H9 (cell line): ENCODE measurements around the gene KAZN. TPM values are rescaled to one million over a fixed set of nuclear protein-coding genes. Genes with fewer than 3 reads are reported as not detected.

Experiments
- DNase-seq: peaks from one replicate; pipeline ENCODE4 v3.0.0-alpha.2; 2017
- H2AFZ ChIP-seq: one replicate; pipeline ENCODE4 v1.6.1; 2013; ENCODE audit warnings: mild to moderate bottlenecking, low read length, control low read depth, moderate library complexity
- H2AK5ac ChIP-seq: 2 replicates; pipeline ENCODE4 v1.6.1; 2013; ENCODE audit warnings: low read length, control low read depth, mixed read lengths; ENCODE audit not compliant: insufficient read length
- H2BK120ac ChIP-seq: one replicate; pipeline ENCODE4 v1.6.1; 2013; ENCODE audit warnings: low read depth, mild to moderate bottlenecking, low read length, control low read depth, inconsistent platforms; ENCODE audit not compliant: poor library complexity, severe bottlenecking
- H2BK12ac ChIP-seq: 2 replicates; pipeline ENCODE4 v1.6.1; 2013; ENCODE audit warnings: low read length, control low read depth, mixed read lengths, low read depth; ENCODE audit not compliant: insufficient read length
- H2BK15ac ChIP-seq: 2 replicates; pipeline ENCODE4 v1.6.1; 2013; ENCODE audit warnings: low read depth, low read length, control low read depth
- H2BK20ac ChIP-seq: one replicate; pipeline ENCODE4 v1.6.1; 2013; ENCODE audit warnings: low read depth, mild to moderate bottlenecking, low read length, control low read depth, inconsistent platforms; ENCODE audit not compliant: poor library complexity, severe bottlenecking
- H2BK5ac ChIP-seq: 2 replicates; pipeline ENCODE4 v1.6.1; 2013; ENCODE audit warnings: low read length, control low read depth, mixed read lengths; ENCODE audit not compliant: insufficient read length
- H3K14ac ChIP-seq: 2 replicates; pipeline ENCODE4 v1.6.1; 2013; ENCODE audit warnings: low read length, control low read depth; ENCODE audit not compliant: insufficient read depth
- H3K18ac ChIP-seq: 2 replicates; pipeline ENCODE4 v1.6.1; 2013; ENCODE audit warnings: low read depth, mild to moderate bottlenecking, mixed read lengths, low read length, control low read depth; ENCODE audit not compliant: insufficient read length
- H3K23ac ChIP-seq: 2 replicates; pipeline ENCODE4 v1.6.1; 2013; ENCODE audit warnings: low read length, control low read depth, mixed read lengths, low read depth; ENCODE audit not compliant: insufficient read length
- H3K23me2 ChIP-seq: 2 replicates; pipeline ENCODE4 v1.6.1; 2013; ENCODE audit warnings: low read depth, mild to moderate bottlenecking, mixed read lengths, low read length, control low read depth; ENCODE audit not compliant: insufficient read length, poor library complexity, severe bottlenecking
- H3K27ac ChIP-seq: 2 replicates; pipeline ENCODE4 v1.5.1; 2013; ENCODE audit warnings: low read length, control low read depth, mixed read lengths, low read depth; ENCODE audit not compliant: insufficient read length
- H3K27me3 ChIP-seq: 2 replicates; pipeline ENCODE4 v1.6.1; 2013; ENCODE audit warnings: low read length, control low read depth, inconsistent platforms; ENCODE audit not compliant: insufficient read depth
- H3K4ac ChIP-seq: 2 replicates; pipeline ENCODE4 v1.6.1; 2013; ENCODE audit warnings: low read depth, mild to moderate bottlenecking, control low read depth, inconsistent platforms, low read length, moderate library complexity
- H3K4me1 ChIP-seq: 2 replicates; pipeline ENCODE4 v1.6.1; 2013; ENCODE audit warnings: low read length, control low read depth, inconsistent platforms; ENCODE audit not compliant: insufficient read depth
- H3K4me2 ChIP-seq: 2 replicates; pipeline ENCODE4 v1.6.1; 2013; ENCODE audit warnings: low read length, control low read depth, mixed read lengths; ENCODE audit not compliant: insufficient read length, insufficient read depth
- H3K56ac ChIP-seq: 2 replicates; pipeline ENCODE4 v1.6.1; 2013; ENCODE audit warnings: low read depth, mild to moderate bottlenecking, mixed read lengths, low read length, control low read depth; ENCODE audit not compliant: insufficient read length
- H3K79me1 ChIP-seq: 2 replicates; pipeline ENCODE4 v1.6.1; 2013; ENCODE audit warnings: low read depth, mild to moderate bottlenecking, moderate library complexity, low read length, control low read depth, inconsistent platforms; ENCODE audit not compliant: insufficient read depth, poor library complexity, severe bottlenecking
- H3K79me2 ChIP-seq: 2 replicates; pipeline ENCODE4 v1.6.1; 2013; ENCODE audit warnings: low read length, control low read depth, inconsistent platforms; ENCODE audit not compliant: insufficient read depth
- H3K9ac ChIP-seq: 2 replicates; pipeline ENCODE4 v1.6.1; 2013; ENCODE audit warnings: low read length, control low read depth, mixed read lengths; ENCODE audit not compliant: insufficient read length; ENCODE audit errors: extremely low read depth
- H3K9me3 ChIP-seq: one replicate; pipeline ENCODE4 v1.6.1; 2013; ENCODE audit warnings: low read depth, low read length, inconsistent platforms; ENCODE audit not compliant: control insufficient read depth
- H3T11ph ChIP-seq: one replicate; pipeline ENCODE4 v1.6.1; 2013; ENCODE audit warnings: mild to moderate bottlenecking, low read length, control low read depth, inconsistent platforms
- H4K20me1 ChIP-seq: one replicate; pipeline ENCODE4 v1.6.1; 2013; ENCODE audit not compliant: control insufficient read depth, insufficient read length, insufficient read depth
- H4K5ac ChIP-seq: 2 replicates; pipeline ENCODE4 v1.6.1; 2013; ENCODE audit warnings: low read depth, mild to moderate bottlenecking, mixed read lengths, low read length, control low read depth; ENCODE audit not compliant: insufficient read length
- H4K8ac ChIP-seq: replicated peaks from 2 replicates; pipeline ENCODE4 v1.6.1; 2013; ENCODE audit warnings: low read length, control low read depth, mixed read lengths, low read depth; ENCODE audit not compliant: insufficient read length
- H4K91ac ChIP-seq: 2 replicates; pipeline ENCODE4 v1.6.1; 2013; ENCODE audit warnings: low read depth, mild to moderate bottlenecking, moderate library complexity, mixed read lengths, low read length, control low read depth; ENCODE audit not compliant: insufficient read length
- H3K27ac Mint-ChIP-seq, 3 experiments: 2 replicates in 2 of 3; 3 replicates in 1 of 3; pipeline ENCODE4 v1.8.0; 2020 to 2021; ENCODE audit warnings: mixed read lengths in 3 of 3, mild to moderate bottlenecking in 1 of 3, moderate library complexity in 1 of 3
- H3K27me3 Mint-ChIP-seq: 2 replicates; pipeline ENCODE4 v1.8.0; 2021; ENCODE audit warnings: low read depth, mild to moderate bottlenecking, moderate library complexity, mixed read lengths
- H3K36me3 Mint-ChIP-seq, 3 experiments: 2 replicates in 2 of 3; 3 replicates in 1 of 3; pipeline ENCODE4 v1.8.0; 2020 to 2021; ENCODE audit warnings: low read depth in 3 of 3, mixed read lengths in 3 of 3; ENCODE audit not compliant: insufficient read depth in 1 of 3
- H3K4me1 Mint-ChIP-seq, 2 experiments: 2 replicates each; pipeline ENCODE4 v1.8.0; 2020; ENCODE audit warnings: mixed read lengths in 2 of 2
- H3K4me3 Mint-ChIP-seq, 2 experiments: 2 replicates in 1 of 2; 3 replicates in 1 of 2; pipeline ENCODE4 v1.8.0; 2020 to 2021; ENCODE audit warnings: mild to moderate bottlenecking in 2 of 2, mixed read lengths in 2 of 2, moderate library complexity in 1 of 2
- H3K9me3 Mint-ChIP-seq, 2 experiments: 2 replicates in 1 of 2; 3 replicates in 1 of 2; pipeline ENCODE4 v1.8.0; 2020; ENCODE audit warnings: mild to moderate bottlenecking in 2 of 2, mixed read lengths in 2 of 2, moderate library complexity in 1 of 2
- CTCF ChIP-seq: fragments of 200-600 bp; sonication (generic); conservative IDR thresholded peaks from 3 replicates; pipeline ENCODE4 v1.8.0; 2021; ENCODE audit warnings: antibody characterized with exemption, mild to moderate bottlenecking
- WGBS: extraction: QIAGEN DNeasy Blood & Tissue Kit; methylation state at CpG from one replicate; pipeline ENCODE4 v1.1.7; 2013; ENCODE audit warnings: missing lambda C conversion rate, low lambda C conversion rate, mixed read lengths; ENCODE audit not compliant: insufficient read length; ENCODE audit errors: extremely low coverage; 5-methylcytosine and 5-hydroxymethylcytosine counted together
- total RNA-seq: library from RNA; stranded (reverse); gene quantifications from 2 replicates; pipeline ENCODE4 v1.2.1, GENCODE V29; 2021

KAZN gene
- total RNA-seq, 1 experiment from 2014 or later, result 7.6 TPM

- peaks cover 0 to 10% (median 6%) of the 10 kb centered on the region in 3 experiments; a peak in 4 of 7 replicates for H3K36me3 Mint-ChIP-seq
- H3K27ac ChIP-seq, result no peak overlapping the region
Measured at GRCh38 chr1:14957375-14958098, 359.1 kb downstream of the KAZN start.

More at GRCh38 chr1:14957375-14958098, 359.1 kb downstream of the KAZN start:
- H3K14ac ChIP-seq, result peak overlapping the region; percentile 4; the same call in 1 of the 2 replicates
- DNase-seq, result no peak
- no peak overlapping the region for H3K9ac ChIP-seq
- no peaks in the 10 kb centered on the region for H3K9me3 ChIP-seq
- H3K23me2 ChIP-seq, result no peaks in the 10 kb centered on the region
- peak overlapping the region; percentile 22 for H4K91ac ChIP-seq
- H3K27me3 ChIP-seq, result no peaks in the 10 kb centered on the region
- H3K27ac Mint-ChIP-seq, result peak overlapping the region; percentile 20 to 58 (median 46); a peak in 5 of 7 replicates
- H3K4ac ChIP-seq, result no peak overlapping the region
- no peak overlapping the region for H3K18ac ChIP-seq
- H2BK12ac ChIP-seq, result no peak overlapping the region
- H3K23ac ChIP-seq, result no peak overlapping the region
- no peaks in the 10 kb centered on the region for H3K79me2 ChIP-seq
- no peaks in the 10 kb centered on the region for H3K79me1 ChIP-seq
- no peaks in the 10 kb centered on the region for H4K20me1 ChIP-seq
- H2AFZ ChIP-seq, result no peak overlapping the region
- H3K4me2 ChIP-seq, result no peak overlapping the region
- H3K9me3 Mint-ChIP-seq, result peaks cover 0 to 2% of the 10 kb centered on the region in 2 experiments; a peak in 4 of 5 replicates
- TF ChIP-seq CTCF, result no peak
- H3K27me3 Mint-ChIP-seq, result no peaks in the 10 kb centered on the region
- no peak overlapping the region for H4K5ac ChIP-seq
- no peak overlapping the region for H2BK5ac ChIP-seq
- H3K56ac ChIP-seq, result no peak overlapping the region
- no peak overlapping the region for H3T11ph ChIP-seq
- no peak overlapping the region; a peak in 1 of 5 replicates for H3K4me3 Mint-ChIP-seq
- H2BK15ac ChIP-seq, result no peak overlapping the region
- no CpG with 5 or more reads among the region's 33 CpGs for WGBS
- no peak overlapping the region for H2BK120ac ChIP-seq
- no peak overlapping the region for H2BK20ac ChIP-seq
- peaks cover 0 to 16% of the 10 kb centered on the region in 2 experiments; a peak in 3 of 4 replicates for H3K4me1 Mint-ChIP-seq
- no peak overlapping the region for H4K8ac ChIP-seq
- H2AK5ac ChIP-seq, result no peak overlapping the region
- no peaks in the 10 kb centered on the region for H3K4me1 ChIP-seq
